Measurements from ENCODE around the gene RPTOR.

Gene RPTOR

GRCh38 chr17:80604670-80605010 is 60.0 kb downstream of the RPTOR start:
- H3K4me3 ChIP-seq (ENCODE audit: low read depth, low read length) = no peak overlapping the region
- DNase-seq (ENCODE audit: low read depth) = no peak
- no peak for TF ChIP-seq CTCF (IDR thresholded peaks at IDR 0.05; ENCODE audit: insufficient read depth, low read depth, low read length, missing control alignments)

GRCh38 chr17:80605326-80606066 is 60.9 kb downstream of the RPTOR start:
- no peak for TF ChIP-seq CTCF (IDR thresholded peaks at IDR 0.05; ENCODE audit: insufficient read depth, low read depth, low read length, missing control alignments)
- H3K4me3 ChIP-seq (ENCODE audit: low read depth, low read length) = peak overlapping the region; percentile 42
- peak; percentile 92 for DNase-seq (ENCODE audit: low read depth)

GRCh38 chr17:80608326-80608725 is 63.7 kb downstream of the RPTOR start:
- TF ChIP-seq CTCF (IDR thresholded peaks at IDR 0.05; ENCODE audit: insufficient read depth, low read depth, low read length, missing control alignments) = no peak
- no peak for DNase-seq (ENCODE audit: low read depth)
- H3K4me3 ChIP-seq (ENCODE audit: low read depth, low read length) = no peak overlapping the region

GRCh38 chr17:80609757-80610156 is 65.1 kb downstream of the RPTOR start:
- H3K4me3 ChIP-seq (ENCODE audit: low read depth, low read length) = no peak overlapping the region
- DNase-seq (ENCODE audit: low read depth) = no peak
- no peak for TF ChIP-seq CTCF (IDR thresholded peaks at IDR 0.05; ENCODE audit: insufficient read depth, low read depth, low read length, missing control alignments)

- H3K4me3 ChIP-seq (ENCODE audit: low read depth, low read length) = no peak overlapping the region
- no peak for TF ChIP-seq CTCF (IDR thresholded peaks at IDR 0.05; ENCODE audit: insufficient read depth, low read depth, low read length, missing control alignments)
- DNase-seq (ENCODE audit: low read depth) = no peak
Measured at GRCh38 chr17:80611816-80612215, 67.2 kb downstream of the RPTOR start.

GRCh38 chr17:80612997-80613731 is 68.5 kb downstream of the RPTOR start:
- DNase-seq (ENCODE audit: low read depth) = no peak
- TF ChIP-seq CTCF (IDR thresholded peaks at IDR 0.05; ENCODE audit: insufficient read depth, low read depth, low read length, missing control alignments) = no peak
- H3K4me3 ChIP-seq (ENCODE audit: low read depth, low read length) = no peak overlapping the region
